C1 segment of cervical spinal cord (tissue), 14 donors: ENCODE data around the gene BABAM2.

Source experiments
- DNase-seq, 14 donors: peaks; one replicate each; lab custom pipeline; 2025; lab: John Stamatoyannopoulos, UW

The BABAM2 gene

DNA sequence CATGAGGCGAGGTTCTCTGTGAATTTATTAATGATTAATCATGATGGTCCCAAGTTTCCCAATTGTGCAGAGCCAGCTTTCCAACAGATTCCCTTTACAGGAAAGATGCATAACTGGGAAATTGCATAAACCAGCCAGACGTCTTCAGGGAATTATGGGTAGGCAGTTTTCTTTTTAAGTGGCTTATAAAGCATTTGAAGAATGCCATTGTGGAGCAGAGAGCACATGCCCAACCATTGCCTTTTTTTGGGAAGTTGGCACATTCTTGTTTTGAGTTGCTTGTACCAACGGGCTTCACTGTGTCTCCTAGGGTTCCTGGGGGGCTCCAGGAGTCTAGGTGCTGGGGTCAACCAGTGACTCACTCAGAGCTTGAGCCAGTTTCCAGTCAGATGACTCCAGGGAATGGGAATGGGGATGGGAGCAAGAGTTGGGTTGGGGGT is 270.5 kb downstream of the BABAM2 start:
- no peak for DNase-seq

DNA sequence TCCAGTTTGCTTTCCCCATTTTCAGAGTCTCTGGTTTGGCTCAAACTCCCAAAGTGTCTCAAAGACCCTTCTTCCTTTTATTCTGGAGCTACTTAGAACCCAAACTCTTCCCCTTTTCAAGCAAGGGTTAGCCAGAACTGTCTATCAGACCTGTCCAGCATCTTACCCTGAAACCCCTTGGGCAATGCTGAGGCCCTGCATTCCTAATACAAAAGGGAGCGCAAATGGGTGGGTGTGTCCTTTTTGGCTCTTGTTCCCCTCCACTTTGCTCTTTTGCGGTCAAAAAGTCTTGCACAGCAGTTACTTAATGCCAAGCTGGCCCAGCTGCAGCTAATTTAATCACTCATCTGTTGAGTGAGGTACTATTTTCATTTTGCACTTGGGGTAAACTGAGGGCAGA is 270.9 kb downstream of the BABAM2 start:
- no peak for DNase-seq

DNA sequence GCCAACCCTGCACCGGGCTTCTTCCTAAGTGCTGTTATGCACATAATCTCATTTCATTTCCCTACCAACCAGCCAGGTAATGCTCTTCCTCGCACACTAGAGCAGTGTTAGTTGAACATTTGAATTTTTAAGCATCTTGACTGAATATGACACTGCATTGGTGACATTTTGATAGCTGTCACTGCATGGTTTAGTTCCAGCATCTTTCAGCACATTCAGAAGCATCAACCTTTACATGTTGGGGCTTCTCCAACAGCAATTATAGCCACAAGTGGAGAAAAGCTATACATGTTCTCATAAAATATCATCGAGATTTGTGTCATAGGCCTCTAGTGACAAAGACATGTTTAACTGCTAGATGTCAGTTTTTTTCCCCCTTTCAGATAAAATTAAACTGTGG is 272.0 kb downstream of the BABAM2 start:
- DNase-seq: no peak

DNA sequence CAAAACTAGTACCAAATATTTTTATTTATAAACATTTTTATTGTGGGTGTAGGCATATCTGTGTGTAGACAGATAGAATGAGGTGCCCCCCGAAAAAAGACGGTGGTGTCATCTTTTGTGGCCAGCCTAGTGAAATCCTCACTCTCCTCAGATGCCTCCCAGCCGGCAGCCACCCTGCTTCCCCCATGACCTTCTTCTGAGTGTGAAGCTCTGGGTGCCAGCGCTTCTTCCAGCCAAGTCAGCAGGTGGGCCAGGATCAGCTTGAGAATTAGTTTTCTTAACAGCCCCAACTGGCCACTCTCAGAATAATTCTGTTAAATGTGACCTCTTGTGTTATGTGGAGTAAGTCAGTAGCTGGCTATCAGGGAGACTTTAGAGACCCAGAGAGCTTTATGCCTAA is 272.5 kb downstream of the BABAM2 start:
- DNase-seq: peak in 1 of 14 donors; percentile 3

DNA sequence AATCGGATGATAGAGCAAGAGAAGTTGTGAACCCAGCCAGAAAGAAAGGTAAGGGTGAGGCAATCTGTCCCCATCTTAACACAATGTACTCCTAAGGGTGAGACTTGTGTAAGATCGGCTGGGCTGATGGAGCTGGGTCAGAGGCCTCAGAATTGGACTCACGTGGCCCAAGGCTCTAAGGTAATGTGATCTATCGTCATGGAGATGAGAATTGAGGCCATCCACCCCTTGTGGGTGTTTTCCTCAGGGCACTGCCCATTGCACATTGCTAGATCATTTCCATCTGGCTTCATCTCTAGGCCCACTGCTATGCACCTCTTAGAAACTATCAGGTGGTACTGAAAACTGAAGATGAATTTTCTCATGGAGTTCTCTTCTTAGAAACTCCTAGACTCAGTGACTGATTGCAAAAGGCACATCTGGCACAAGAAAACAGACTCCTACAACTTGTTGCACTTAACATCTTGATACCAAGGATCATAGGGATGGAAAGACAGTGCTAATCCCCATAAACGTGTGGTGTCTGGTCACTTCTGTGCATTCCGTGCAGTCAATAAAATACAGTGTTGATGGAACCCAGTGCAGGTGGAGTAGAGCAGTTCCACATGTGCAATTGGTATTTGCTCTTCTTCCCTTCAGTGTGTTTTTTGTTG is 273.2 kb downstream of the BABAM2 start:
- DNase-seq: no peak

DNA sequence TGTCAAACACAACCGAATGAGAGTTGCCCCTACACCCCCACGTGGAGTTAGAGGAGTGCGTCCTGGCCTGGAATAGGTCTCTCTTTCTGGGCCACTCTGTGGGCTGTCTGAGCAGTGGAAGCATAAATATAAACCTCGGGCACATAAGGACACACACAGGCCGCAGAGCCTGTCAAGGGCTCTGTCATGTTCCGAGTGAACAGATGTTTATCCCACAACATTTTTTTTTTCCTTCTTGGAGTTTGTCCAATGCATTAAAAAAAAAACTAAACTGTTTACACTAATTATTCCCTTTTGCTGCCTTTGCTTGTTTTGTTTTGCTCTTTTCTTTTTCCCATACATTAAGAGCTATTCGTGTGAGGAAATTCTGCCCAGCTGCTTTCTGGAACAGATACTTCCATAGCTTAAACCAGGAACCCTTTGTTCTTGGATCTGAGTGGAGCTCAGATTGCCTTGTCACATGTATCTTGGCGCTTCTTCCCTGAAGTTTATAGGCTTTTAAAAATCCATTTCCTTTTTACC is 273.8 kb downstream of the BABAM2 start:
- peak in 1 of 14 donors; percentile 0 for DNase-seq

DNA sequence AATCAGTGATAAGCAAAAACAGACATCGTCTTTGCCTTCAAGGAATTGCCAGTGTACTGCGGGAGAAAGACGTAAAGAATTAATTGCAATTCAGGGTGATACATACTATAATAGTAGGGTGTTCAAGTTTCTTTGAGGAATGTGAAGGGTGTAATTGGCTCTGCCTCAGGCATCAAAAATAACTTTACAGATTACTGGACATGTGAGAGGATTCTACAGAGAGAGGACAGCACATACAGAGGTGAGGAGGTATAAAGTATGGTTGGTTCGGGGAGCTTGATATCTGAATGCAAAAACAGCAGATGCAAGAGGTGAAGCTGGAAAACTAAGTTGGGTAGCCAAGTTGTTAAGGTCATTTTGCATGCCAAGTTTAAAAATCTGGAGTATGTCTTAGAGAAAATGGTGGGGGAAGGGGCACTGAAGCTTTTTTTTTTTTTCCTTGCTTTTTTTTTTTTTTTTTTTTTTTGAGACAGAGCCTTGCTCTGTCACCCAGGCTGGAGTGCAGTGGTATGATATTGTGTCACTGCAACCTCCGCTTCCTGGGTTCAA is 274.6 kb downstream of the BABAM2 start:
- DNase-seq: no peak

DNA sequence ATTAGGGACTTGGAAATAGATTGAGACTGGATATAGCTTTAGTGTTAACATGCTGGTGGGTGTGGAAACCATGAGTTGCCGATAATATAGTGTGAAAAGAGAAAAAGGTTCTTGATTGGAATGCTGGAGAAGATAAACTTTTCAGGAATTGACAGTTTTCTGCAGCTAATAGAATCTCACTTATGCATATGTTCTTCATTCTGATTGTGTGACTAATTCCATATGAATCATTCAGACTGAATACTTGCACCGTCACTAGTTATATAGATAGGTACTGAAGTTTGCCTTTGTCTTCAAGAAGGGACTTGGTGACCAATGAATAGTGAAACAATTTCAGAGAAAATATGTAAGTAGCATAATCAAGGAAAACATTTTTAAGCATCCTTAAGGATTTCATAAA is 276.4 kb downstream of the BABAM2 start:
- DNase-seq: no peak

DNA sequence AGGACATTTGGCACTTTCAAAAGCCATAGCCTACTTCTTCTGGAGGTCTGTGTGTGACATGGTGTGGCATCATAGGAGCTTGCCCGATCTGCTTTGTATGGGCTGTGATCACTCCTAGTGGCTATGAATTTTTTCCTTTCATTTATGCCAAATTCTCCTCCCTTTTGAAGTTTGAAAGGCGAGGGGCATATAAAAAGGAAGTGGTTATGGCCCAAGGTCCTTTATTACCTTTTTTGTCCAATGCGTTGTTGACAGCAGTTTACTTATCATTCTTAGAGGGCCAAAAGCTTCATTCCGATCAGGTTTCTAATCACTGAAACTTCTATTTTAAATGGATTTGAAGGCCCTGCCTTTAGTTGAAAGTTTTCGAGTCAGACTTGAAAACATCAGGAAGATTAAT is 277.8 kb downstream of the BABAM2 start:
- DNase-seq: no peak

DNA sequence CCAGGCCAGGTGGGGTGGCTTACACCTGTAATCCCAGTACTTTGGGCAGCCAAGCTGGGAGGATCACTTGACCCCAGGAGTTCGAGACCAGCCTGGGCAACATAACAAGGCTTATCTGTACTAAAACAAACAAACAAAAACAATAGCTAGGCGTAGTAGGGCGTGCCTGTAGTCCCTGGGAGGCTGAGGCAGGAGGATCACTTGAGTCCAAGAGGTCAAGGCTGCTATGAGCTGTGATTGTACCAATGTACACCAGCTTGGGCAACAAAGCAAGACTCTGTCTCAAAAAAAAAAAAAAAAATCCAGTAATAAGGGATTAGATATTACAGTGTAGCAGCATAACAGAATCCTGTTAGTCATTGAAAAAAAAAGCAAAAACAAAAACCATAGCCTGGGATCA is 279.0 kb downstream of the BABAM2 start:
- DNase-seq: no peak

DNA sequence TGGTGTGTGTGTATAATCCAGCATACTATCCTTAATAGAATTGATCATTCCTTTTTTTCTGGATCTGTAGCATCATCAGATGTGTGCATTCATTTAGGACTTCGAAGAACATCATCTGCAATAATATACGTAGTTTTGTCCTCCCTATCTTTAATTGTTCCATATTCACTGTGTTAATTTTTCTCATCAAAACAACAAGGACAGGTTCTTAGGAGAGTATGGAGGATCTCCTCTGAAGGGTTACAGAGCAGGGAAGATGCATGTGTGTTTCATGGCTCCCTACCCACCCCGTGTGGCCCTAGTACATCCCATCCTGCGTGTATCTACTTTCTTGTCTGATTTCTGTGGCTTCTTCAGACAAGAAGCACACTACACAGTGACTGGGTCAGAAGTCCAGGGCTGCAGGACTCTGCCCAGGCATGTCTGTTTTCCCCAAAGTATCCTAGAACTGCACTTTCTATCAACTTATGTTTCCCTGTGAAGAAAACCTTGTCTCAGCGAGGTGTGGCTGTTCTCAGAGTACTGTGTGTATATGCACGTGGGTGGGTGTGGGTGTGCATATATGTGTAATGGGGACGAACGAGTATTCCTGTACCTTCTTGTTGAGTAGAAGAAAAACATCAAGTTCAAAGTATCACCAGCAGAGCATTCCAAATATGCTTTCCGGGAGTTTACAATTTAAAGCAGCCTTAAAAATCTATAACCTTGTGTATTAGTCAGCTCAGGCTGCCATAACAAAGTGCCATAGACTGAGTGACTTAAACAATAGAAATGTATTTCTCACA is 281.8 kb downstream of the BABAM2 start:
- DNase-seq: no peak

DNA sequence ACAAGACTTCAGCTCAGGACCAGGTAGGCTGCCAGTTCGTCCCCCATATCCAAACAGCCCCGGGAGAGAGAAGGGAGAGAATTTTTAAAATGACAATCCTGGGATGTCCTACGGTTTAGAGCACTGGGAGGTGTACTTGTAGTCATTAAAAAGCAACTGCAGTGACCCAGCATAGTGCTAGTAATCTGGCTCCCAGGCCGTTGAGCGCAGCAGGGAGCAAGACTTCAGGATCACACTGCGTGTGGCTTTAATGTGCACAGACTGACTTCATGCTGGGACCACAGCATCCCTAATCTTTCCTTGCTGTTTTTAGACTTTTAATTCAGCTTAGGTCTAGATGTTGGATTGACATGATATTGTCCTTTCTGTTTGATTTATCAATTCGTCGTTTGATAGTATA is 282.8 kb downstream of the BABAM2 start:
- no peak for DNase-seq

DNA sequence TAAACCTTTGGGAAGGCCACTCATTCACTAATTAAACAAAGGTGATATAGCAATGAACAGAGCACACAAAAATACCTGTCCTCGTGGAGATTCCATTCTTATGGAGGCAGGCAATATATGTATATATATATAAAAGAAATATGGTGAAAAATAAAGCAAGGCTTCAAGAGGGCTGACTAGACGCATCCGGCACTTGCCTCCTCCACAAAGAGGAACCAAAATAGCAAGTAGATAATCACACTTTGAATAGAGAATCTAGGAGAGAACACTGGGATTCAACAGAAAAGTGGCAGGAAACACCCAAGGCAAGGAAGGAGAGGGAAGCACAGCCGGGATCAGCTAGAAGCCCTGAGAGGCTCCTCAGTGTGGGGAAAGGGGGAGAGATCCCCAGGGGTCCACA is 283.7 kb downstream of the BABAM2 start:
- no peak for DNase-seq

DNA sequence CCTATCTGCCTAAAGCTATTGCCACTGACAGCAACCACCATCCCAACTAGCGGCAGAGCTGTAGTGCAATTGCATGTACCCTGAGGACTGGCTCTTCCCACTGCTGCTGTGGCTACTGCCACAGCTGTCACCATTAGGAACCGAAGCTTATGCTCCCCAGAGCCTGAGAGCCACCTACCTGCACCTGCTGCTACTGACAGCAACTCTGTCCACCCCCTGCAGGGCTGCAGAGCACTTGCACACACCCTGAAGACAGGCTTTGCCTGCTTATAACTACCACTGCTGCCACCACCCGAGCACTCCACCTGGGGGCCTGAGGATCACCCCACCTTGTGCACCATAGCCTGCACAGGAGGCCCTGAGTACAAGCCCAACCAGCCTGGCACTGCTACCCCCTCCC is 284.5 kb downstream of the BABAM2 start:
- no peak for DNase-seq

DNA sequence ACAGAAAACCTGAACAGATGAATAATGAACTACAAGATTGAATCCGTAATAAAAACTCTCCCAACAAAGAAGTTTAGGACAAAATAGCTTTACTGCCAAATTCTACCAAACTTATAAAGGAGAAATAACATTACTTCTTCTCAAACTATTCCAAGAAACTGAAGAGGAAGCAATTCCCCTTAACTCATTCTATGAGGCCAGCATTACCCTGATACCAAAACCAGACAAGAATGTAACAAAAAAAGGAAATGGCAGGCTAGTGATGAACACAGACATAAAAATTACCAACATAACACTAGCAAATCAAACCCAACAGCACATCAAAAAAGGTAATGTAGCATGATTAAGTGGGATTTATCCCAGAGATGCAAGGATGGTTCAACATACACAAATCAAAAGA is 288.4 kb downstream of the BABAM2 start:
- no peak for DNase-seq

DNA sequence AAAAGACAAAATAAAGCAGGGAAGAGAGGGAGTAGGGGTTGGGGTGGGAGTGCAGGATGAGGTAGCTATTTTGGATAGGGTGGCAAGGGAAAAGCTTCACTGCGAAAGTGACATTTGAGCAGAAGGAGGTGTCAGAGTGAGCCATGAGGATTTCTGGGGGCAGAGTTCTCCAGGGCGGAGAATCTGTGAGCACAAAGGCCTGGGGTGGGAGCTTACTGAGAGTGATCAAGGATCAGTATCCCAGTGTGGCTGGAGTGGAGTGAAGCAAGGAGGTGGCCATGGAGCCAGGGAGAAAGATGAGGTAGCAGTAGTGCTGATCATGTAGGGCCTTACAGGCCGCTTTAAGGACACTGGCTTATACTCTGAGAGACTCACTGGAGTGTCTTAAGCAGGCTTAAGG is 291.3 kb downstream of the BABAM2 start:
- DNase-seq: no peak

DNA sequence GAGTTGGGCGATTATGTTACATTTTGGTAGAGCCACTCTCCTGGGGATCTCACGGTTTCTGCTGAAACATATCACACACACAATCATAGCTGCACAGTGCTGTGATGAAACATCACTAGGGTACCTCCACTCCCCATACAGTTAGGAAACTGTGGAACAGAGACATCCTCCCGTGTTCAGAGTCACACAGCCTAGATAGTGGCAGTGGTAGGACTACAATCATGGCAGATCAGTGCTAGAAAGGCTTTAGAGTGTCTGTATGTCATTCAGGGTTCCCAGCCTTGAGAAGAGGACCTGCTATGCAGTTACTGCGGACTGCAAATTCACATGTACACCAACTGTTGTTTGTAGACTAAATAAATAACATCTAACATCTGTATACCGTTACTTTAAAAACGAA is 291.8 kb downstream of the BABAM2 start:
- DNase-seq: no peak

DNA sequence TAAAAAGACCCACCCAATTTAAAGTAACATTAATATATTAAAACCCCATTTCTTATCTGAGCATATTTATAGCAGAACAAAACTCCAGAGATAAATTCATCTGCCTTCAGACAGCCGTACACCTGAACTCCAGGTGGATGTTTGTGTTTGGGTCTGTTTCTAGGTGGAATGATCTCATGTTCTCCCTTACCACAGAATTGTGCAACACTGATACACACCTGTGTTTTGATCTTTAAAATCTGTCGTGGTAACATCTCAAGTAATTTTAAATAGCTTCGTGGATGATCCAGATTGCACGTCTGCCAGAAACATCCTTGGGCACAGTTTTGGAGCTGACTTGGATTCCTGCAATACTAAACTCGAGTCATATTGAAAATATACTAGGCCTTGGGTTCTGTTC is 294.6 kb downstream of the BABAM2 start:
- no peak for DNase-seq

DNA sequence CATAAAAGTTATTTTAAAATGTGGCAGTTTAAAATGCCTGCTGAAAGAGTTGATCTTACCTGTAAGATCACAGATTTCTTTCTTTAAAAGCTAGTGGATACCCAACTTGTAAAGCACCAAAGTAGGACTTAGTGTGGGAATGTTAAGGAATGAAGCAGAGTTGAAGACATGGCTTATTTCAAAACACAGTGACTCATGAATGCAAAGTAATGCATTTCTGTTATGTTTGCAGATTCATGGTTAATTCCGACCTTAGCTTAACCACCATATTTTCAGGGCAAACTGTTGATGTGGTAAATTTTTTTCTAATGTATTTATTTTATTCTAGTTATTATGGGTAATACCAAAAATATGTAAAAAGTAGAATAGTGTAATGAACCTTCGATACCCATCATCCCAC is 295.4 kb downstream of the BABAM2 start:
- no peak for DNase-seq

DNA sequence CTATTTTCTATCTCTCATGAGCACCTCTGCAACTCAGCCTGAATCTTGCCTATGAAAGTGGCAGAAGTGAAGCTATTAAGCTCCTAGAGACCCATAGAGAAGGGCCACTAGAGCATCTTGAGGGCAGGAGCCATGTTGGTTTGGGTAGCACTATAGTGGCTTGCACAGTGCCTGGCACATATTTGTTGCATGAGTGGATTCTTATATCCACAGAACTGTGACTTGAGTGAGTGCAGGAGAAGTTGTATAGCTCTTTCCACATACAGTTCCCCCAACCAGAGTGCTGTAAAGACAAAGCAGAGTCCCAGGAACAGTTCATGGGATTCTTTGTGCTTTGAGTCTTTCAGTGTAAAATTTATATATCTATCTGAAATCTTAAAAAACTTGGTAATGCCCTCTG is 296.7 kb downstream of the BABAM2 start:
- DNase-seq: no peak

DNA sequence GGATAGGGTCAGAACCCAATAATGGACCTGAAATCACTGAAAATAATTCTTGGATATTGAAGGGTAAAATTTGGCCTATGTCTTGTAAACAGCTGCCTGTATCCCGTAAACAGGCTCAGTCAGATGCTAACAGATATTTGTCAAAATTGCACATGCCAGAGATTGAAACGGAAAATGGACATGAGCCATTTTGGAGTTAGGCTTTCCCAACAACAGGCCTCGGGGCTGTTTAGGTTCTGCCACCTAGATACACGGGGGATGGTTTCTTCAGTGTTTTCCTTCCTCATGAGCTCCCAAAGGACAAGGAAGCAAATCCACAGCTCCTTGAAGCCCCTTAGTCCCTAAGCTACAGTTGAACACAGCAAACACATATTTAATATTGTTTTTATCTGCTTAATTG is 297.9 kb downstream of the BABAM2 start:
- no peak for DNase-seq

DNA sequence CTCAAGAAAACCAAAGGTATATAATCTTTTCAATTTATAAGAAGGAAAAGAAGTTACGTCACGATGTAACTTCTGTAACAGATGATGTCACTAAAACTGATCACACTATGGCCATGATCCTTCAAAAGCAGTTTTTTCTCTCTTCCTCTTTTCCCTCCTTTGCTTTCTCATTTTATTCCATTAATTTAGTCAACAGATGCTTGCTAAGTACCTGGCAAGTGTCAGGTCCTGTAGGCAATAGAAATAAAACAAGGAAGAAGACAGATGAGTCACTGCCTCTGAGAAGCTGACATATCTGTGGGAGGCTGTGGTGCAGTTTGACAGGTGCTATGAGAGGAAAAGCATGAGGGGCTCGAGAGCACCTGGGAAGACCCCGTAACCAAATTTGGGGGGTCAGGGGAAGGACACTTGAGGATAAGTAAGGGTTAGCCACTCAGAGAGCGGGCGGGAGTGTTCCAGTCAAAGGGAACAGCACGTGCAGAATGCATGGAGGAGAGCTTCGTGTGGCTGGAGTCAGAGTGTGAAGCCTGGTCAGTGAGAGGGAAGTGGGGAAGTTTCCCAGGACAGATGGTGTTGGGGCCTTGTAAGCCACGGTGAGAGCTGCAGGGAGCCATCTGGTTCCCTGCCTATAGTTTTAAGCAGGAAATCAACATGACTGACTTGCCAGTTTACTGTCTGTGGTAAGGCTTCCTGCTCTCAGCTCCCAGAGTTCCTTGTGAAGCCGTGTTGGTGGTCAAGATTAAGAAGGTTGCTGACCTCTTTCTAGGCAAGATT is 303.3 kb downstream of the BABAM2 start:
- peak in 1 of 14 donors; percentile 19 for DNase-seq
